GM19351 (cell line): ENCODE results near the gene CATSPER2.
"Not testable (repeated sequence)": the region's sequence is repeated elsewhere in the genome, so short reads cannot be mapped to it uniquely, and the experiment has no call there.

Experiments
- ATAC-seq: cut with Tn5 transposase; IDR thresholded peaks from one replicate; pipeline ENCODE4 v1.9.1; 2021; ENCODE audit warnings: mild to moderate bottlenecking, moderate library complexity; ENCODE audit not compliant: unreplicated experiment

Gene CATSPER2

GRCh38 chr15:43648649-43649429, at the start of gene CATSPER2:
CATSPER2 (minus strand) TSS chr15:43648844; CDS start chr15:43648061, 783 bp downstream.
- ATAC-seq: no peak

GRCh38 chr15:43693148-43694022, 44.7 kb upstream of the CATSPER2 start, which contains the start of gene CKMT1A:
CKMT1A (plus strand) TSS chr15:43693859; CDS start chr15:43694051, 192 bp downstream.
- not testable (repeated sequence) for ATAC-seq

- not testable (repeated sequence) for ATAC-seq
Measured at GRCh38 chr15:43692679-43693078, 44.0 kb upstream of the CATSPER2 start.

GRCh38 chr15:43689604-43690301, 41.1 kb upstream of the CATSPER2 start:
- peak; percentile 90 for ATAC-seq

- ATAC-seq: not testable (repeated sequence)
Measured at GRCh38 chr15:43674175-43674574, 25.5 kb upstream of the CATSPER2 start.

- not testable (repeated sequence) for ATAC-seq
Measured at GRCh38 chr15:43666177-43666576, 17.5 kb upstream of the CATSPER2 start.

- ATAC-seq: not testable (repeated sequence)
Measured at GRCh38 chr15:43663333-43663732, 14.7 kb upstream of the CATSPER2 start.

- not testable (repeated sequence) for ATAC-seq
Measured at GRCh38 chr15:43662293-43662692, 13.6 kb upstream of the CATSPER2 start.

- ATAC-seq: not testable (repeated sequence)
Measured at GRCh38 chr15:43659727-43660126, 11.1 kb upstream of the CATSPER2 start.

GRCh38 chr15:43649430-43649926, 834 bp upstream of the CATSPER2 start:
- not testable (repeated sequence) for ATAC-seq

GRCh38 chr15:43638464-43639204, 10.0 kb downstream of the CATSPER2 start:
- not testable (repeated sequence) for ATAC-seq

- ATAC-seq: not testable (repeated sequence)
Measured at GRCh38 chr15:43626937-43627336, 21.7 kb downstream of the CATSPER2 start.

- ATAC-seq: no peak
Measured at GRCh38 chr15:43625106-43625505, 23.5 kb downstream of the CATSPER2 start.

- not testable (repeated sequence) for ATAC-seq
Measured at GRCh38 chr15:43622068-43622799, 26.4 kb downstream of the CATSPER2 start.

GRCh38 chr15:43618700-43619099, 29.9 kb downstream of the CATSPER2 start, which contains the start of gene STRC:
STRC (minus strand) TSS chr15:43618800; CDS start chr15:43618722, 78 bp downstream.
- not testable (repeated sequence) for ATAC-seq

- not testable (repeated sequence) for ATAC-seq
Measured at GRCh38 chr15:43617750-43618149, 30.9 kb downstream of the CATSPER2 start.

GRCh38 chr15:43602233-43602632, 46.4 kb downstream of the CATSPER2 start:
- ATAC-seq: not testable (repeated sequence)

- not testable (repeated sequence) for ATAC-seq
Measured at GRCh38 chr15:43600200-43600599, 48.4 kb downstream of the CATSPER2 start.

- not testable (repeated sequence) for ATAC-seq
Measured at GRCh38 chr15:43599131-43599530, 49.5 kb downstream of the CATSPER2 start.
